Dedifferentiated amniotic fluid mesenchymal stem cell (primary cell): ENCODE data around the gene PEAK3.

ENCODE experiments used
- DNase-seq: peaks from one replicate; pipeline ENCODE4 v3.0.0-alpha.2; 2016; ENCODE audit errors: extremely low spot score

Gene PEAK3

DNA sequence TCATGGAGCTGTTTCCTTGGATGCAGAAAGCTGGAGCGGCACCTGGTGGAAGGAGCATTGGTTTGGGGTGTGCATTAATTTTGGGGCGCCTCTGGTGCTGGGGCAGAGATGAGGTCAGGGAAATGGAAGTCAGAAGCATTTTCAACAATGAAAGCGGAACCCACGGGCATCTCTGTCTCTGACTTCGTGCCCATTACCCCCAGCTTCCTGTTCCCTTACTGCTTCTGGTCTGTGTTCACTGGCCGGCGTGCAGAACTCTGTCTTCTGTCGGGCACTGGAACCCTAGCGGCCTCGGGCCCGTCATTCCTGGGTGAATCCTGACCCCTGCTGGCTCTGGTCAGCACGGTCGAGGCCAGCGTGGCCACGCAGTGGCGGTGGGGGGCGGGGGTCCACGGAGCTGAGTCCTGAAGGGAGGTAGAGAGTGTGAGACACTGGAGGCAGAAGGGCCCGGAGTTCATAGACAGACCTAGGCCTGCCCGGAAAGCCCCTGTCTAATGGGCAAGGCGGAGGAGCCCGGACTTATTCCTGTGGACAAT is 33.9 kb upstream of the PEAK3 start:
- peak; percentile 22 for DNase-seq

DNA sequence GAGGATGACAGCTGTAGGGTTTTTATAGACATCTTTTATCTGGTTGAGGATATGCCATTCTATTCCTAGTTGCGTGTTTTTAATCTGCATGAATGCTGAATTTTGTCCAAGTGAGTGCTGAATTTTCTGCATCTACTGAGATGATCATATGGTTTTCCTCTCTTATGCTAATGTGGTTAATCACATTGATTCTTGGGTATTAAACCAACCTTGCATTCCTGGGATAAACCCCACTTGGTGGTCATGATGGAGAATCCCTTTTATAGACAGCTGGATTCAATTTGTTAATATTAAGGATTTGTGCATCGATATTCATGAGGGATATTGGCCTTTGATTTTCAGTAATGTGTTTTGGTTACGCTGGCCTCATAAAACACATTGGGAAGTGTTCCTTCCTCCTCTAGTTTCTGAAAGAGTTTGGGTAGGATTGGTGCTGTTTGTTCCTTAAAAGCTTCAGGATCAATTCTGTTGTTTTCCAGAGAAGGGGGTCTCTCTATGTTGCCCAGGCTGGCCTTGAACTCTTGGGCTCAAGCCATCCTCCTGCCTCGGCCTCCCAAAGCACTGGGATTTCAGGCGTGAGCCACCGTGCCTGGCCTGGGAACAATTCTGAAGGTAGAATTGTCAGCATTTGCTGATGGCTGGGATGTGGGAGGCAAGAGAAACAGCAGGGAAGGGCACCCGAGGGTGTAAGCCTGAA is 33.3 kb upstream of the PEAK3 start:
- no peak for DNase-seq

DNA sequence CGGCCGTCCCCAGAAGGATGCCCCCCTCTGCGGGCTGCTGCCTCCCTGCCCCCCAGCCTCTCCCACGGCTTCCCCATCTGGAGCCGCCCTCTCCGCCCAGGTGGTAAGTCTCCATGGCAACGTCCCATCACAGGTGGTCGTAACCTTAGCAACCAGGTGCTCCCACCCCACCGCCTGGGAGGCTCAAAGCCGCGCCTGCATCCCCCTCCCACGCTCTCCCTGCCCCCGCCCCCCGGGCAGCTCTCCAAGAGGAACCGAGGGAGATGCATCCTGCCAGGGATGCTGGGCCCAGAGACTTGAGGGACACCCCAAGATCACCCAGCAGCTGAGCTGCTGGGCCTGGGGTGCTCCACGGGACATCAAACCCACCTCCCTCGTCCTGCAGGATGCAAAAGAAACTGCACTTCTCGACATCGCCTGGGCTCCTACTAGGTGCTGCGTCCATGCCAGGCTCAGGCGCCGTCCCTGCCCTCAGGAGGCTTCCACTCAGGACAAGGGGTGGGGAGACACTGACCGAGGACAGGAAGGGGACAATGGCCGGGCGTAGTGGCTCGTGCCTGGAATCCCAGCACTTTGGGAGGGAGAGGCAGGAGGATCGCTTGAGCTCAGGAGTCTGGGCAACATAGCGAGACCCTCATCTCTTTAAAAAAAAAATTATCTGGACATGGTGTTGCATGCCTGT is 31.0 kb upstream of the PEAK3 start:
- DNase-seq: no peak

DNA sequence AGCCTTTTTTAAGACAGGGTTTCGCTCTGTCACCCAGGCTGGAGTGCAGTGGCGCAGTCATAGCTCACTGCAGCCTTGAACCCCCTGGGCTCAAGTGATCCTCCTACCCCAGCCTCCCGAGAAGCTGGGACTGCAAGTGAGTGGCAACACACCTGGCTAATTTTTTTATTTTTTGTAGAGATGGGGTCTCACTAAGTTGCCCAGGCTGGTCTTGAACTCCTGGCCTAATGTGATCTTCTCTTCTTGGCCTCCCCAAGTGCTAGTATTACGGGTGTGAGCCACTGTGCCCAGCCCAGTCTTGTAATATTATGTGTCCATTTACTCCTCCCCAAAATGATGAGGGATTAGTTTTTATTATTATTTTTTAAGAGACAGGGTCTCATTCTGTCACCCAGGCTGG is 29.1 kb upstream of the PEAK3 start:
- DNase-seq: no peak

DNA sequence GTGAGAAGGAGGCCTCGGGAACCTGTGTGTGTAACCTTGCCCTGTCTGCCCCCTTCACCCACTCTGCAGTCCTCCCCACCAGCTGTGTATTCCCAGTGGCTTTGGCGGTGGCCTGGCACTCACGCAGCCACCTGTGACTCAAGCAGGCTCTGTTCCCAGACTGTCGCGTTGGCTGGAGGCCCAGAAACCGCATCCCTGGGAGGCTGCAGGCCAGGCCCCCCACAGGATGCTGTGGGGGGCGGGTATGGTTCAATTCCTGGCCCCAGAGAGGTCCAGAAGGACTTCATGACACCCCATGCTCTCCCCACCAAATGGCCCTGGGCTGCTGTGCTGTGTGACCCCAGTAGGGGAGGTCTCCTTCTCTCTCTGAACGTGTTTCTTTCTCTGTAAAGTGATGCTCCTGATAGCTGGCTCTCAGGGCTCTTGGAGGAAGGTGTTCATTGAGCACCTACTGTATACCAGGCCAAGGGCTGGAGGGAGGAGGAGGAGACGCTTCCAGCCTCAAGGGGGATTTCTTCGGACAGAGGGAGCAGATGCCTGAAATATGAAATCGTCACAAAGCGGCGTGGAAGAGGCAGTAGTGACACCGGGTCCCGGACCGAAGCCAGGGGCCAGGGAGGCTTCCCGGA is 27.9 kb upstream of the PEAK3 start:
- no peak for DNase-seq

DNA sequence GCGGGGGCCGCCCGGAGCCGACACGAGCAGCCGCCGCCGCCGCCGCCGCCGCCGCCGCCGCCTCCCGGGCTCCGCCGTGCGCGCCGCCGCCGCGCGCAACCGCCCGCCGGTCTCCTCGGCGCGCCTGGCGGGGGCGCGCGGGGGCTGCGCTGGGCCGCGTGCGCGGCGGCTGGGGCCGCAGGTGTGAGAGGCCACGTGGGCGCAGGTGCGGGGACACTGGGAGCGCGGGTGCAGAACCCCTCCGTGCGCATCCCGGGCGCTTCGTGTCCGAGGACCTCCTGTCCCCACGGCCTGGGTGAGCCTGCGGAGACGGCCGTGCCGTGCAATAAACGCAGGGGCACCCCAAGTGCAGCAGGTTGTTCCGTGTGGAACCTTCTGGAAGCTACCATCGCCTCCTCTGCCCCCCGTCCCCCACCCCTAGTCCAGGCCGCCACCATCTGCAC is 26.2 kb upstream of the PEAK3 start, which contains the start of gene LINGO3:
Gene LINGO3, minus strand, starts transcription at position 41 of the 443 bp plus-strand sequence. CDS start 16,378 bp downstream, outside the sequence.
- no peak for DNase-seq

DNA sequence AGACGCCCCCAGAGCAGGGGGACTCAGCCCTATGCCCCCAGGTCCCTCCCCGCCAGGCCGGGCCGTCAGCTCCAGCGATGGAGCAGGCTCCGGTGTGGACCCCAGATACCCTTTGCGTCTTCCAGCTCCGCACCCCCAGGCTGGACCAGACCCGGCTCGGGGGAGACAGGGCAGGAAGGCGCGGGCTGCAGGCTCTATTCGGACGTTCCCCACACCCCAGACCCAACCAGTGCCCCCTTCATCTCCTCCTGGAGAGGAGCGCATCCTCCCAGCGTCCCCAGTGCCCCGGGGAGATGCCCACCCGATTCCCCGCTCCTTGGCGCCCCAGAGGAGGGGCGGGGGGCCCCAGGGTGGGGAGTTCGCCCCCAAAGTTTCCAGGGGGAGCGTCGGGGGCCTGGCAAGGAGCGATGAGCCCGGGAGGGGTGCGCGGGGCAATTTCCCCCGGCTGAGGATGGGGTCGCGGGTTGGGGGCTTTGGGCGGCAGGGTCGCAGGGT is 25.6 kb upstream of the PEAK3 start:
- DNase-seq: no peak

DNA sequence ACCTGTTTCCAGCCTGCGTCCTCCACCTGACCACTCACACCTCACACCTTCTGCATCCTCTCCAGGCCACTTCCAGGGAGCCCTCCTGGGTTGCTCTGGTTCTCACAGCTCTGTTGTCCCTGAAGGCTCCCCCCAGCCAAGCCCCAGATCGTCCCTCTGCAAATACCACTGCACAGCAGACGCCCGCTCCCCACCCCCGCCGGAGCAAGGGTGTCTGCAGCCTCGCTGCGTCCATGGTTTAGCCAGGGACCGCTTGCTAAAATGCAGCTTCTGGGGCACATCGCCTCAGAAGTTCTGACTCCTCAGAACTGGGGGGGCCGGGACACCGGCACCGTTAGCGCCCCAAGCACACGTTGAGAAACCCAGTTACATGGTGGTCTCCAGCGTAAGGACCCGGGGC is 25.0 kb upstream of the PEAK3 start:
- DNase-seq: no peak

DNA sequence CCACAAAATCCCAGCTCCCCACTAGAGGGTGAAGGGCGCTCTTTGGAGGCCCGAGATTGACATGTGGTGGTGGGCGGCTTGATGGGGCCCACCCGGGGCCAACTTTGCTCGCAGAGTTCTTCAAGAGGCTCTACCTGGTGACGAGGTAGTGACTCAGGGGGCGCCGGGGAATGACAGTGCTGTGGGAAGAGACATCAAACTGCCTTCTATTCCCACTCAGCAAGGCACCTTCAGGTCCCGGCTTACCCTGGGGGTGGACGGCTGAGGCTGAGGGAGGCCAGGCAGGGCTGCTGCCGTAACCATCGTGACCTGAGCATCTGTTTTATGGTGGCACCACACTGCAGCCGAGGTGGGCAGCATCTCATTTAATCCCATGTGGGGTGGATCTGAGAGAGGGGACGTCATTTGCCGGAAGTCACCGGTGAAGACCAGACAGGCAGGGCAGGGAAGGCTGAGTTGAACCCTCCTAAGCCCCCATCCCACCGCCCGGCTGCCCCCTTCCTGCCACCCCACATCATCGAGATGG is 24.4 kb upstream of the PEAK3 start:
- no peak for DNase-seq

DNA sequence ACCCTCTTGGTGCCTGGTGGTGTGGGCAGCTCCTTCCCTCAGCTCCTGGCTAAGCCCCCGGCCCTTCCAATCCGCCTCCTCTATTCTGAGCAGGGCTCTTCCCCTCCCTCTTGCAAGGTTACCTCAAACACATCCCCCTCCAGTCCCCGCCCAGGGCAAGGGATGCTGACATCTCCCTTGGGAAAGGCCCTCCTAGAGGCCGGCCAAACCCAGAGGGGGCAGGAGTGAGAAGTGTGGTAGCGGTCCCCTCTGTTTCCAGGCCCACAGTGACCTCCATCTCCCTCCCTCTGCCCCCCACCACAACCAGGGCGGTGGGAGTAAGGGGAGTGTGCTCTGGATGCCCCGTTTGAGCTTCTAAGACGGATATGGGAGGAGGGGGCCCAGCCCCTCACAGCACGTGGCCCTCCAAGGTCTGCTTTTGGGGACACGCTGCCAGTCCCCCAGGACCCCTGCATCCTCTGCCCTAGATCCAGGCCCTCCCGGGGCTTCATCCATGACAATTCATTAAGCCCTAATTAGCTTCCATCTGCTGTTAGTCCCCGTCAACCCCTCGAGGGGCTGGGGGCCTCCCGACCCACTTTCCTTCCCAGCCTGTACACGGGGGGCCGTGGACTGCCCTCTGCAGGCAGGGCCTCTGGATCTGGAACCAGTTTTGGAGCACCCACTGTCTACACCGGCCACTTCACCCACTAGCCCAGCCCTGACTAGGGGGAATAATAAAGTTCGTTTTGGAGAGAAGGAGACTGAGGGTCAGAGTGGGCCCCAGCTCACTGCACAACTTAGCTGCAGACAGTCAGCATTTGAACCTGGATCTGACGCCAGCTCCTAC is 23.7 kb upstream of the PEAK3 start:
- DNase-seq: no peak

DNA sequence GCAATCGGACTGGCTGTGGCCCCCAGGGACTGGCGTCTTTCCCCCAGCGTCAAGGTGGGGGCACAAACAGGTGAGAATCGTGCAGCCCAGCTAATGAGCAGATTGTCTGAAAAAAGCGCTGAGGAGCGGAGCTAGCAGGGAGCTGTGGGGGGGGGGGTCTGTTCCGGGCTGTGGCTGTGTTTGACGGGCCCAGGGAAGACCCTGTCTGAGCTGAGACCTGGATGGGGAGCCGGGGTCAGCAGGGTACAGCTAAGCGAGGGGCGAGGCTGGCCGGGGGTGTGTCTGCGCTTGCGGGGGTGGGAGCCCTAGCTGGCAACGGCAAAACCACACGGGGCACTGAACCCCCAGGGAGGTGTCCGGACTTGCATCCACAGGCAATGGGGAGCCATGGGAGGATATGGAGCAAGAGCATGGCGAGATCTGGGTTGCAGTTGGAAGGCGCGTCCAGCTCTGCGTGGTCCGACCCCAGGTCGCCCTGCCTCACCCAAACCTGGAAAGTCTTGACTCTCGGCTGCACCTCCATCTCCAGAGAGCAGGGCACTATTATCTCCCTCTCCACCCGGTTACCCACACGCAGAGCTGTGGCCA is 21.3 kb upstream of the PEAK3 start:
- no peak for DNase-seq

DNA sequence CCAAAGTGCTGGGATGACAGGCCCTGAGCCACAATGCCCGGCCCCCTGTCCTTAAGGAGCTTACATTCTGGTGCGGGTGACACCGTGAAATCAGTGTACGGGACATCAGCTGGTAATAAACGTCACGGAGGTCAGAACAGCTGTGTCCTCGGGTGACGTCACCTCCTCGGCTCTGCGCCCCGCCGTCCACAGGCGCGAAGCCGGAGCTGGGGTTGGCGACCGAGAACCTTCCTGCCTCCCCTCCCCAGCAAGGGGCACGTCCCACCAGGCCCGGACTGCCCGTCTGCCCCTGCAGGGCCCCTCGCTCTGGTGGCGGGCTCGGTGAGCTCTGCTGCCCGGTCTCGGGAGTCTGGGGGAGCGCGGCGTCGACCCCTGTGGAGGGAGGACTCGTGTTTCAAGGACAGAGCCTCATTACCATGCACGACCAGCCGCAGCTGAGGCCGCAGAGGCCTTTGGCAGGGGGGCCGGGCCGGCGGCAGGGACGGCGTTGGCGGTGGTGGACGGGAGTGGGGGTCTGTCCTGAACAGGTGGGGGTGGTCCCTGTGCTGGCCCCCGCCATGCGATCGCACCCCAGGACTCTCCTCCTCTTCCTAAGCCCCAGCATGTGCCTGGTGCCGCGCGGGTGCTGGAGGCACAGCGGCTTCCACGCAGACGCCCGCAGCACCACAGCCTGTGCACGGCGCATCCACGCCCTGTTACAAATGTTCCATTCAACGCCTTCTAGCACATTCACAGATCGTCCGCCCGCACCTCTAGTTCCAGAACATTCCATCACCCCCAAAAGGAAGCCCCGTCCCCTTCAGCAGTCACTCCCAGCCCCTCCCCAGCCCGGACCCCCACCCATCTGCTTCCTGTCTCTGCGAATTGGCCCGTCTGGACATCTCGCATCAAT is 20.6 kb upstream of the PEAK3 start:
- no peak for DNase-seq

DNA sequence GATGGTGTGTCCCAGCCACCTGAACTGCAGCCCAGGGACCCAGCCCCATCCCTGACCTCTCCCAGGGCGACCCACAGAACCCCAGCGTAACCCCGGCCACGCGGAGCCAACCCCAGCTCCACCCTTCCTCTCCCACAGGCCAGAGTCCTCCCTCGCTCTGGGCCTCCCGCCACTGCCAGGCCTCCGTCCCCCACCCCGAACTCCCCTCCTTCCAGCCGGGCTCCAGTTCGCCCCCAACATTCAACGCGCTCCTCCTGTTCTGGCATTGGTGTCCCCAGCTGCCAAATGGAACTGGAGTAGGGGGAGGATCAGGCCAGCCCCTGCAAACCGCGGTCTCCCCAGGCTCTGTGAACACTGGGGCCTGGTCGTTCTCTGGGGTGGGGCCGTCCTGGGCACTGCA is 18.6 kb upstream of the PEAK3 start:
- DNase-seq: no peak

DNA sequence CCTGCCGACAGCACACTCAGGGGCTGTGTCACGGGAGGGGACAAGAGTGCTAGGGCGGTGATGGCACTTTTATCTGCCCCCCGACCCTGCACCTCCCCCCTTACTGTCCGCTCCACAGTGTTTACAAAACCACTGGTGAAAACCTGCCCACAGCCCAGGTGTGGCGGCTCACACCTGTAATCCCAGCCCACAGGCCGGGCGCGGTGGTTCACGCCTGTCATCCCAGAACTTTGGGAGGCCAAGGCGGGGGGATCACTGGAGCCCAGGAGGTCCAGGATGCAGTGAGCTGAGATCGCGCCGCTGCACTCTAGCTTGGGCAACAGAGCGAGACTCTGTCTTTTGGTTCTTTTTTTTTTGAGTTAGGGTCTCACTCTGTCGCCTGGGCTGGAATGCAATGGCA is 14.2 kb upstream of the PEAK3 start:
- no peak for DNase-seq

DNA sequence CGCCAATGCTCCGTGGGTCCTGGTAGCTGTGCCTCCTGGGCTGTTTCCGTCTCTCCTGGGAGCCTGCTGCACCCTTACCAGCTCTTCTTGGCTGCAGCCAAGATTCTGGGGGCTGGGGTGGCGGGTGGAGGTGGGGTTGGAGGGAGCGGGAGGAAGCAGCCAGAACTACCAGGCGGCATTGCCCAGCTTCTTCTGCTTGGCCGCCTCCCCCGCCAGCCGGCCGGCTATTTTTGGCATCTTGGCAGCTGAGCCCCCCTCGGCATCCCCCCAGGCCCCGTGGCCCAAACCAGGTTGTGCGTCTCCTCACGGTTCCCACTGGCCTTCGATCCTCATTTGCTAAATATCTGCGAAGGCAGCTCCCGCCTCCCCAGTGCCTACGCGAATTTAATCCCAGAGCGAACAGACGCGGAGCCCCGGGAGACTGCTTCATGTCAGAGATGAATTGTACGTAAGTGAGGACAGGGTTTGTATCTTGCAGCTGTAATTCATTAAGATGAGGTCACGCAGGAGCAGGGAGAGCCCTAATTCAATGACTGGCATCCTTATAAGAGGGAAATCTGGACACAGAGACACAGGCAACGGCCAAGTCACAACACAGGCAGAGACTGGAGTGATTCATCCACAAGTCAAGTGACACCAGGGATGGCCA is 12.8 kb upstream of the PEAK3 start:
- peak; percentile 54 for DNase-seq

DNA sequence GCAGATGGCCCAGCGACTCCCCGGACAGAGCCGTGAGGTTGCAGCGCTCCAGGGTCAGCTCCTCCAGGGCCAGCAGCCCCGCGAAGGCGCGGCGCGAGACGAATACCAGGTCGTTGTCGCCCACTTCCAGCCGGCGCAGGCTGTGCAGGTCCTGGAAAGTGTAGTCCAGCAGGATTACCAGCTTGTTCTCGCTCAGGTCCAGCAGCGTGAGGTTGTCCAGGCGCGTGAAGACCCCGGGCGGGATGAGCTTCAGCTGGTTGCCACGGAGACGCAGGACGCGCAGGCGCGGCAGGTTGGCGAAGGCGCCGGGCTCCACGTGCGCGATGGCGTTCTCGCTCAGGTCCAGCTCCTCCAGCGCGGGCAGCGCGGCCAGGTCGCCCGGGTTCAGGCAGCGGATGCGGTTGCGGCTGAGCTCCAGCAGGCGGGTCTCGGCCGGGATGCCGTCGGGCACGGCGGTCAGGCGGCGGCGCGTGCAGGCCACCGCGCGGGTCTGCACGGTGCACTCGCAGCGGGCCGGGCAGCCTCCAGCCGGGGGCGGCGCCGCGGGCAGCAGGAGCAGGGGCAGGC is 9.3 kb upstream of the PEAK3 start:
- DNase-seq: no peak

DNA sequence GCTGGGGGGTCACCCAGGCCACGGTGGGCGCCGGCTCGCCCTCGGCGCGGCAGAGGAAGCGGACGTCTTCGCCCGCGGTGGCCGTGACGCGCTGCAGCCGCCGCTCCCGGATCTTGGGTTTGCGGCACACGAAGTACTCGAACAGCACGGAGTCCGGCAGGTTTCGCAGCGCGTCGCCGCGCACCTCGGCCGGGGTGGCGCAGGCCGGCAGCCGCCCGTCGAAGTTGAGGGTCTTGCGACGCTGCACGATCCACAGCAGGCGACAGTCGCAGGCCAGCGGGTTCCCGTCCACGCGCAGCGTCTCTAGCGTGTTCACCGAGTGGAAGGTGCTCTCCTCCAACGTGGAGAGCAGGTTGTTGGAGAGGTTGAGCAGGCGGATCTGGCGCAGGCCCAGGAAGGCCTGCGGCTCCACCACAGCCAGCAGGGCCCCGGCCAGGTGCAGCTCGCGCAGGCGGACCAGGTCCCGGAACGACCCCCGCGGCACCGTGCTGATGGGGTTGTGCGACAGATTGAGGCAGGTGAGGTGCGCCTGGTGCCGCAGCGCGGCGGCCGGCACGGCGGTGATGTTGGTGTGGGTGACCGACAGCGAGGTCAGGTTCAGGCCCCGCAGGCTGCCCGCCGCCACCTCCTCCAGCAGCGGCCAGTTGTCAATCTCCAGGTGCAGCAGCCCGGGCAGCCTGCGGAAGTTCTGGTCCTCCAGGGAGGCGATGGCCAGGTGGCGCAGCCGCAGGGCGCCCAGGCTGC is 8.6 kb upstream of the PEAK3 start:
- DNase-seq: no peak

DNA sequence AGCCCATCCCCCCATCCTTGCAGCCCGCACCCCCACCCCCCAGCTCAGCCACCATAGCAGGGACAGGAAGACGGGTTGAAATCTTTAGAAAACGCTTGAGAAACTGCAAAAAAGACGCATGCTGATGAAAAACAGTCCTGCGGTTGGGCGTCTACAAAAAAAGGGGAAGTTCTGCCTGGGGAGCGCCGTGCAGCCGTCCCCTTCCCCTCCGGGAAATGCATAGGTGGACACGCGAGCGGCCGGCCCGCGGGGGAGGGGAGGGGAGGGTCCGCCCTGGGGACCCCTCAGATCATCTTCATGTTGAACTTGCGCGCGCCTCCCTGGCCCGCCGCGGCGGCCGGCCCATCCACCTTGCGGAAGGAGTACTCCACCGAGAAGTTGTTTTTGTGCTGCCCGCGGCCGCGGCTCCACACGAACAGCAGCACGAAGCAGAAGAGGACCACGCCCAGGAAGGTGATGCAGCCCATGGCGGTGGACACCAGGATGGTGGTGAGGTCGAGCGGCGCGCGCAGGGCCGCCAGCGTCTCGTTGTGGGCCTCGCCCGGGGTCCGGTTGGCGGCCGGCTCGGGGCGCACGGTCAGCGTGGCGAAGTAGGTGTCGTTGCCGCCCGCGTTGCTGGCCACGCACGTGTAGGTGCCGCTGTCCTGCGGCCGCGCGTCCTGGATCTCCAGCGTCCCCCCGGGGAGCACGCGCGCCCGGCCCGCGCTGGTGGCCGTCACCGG is 7.9 kb upstream of the PEAK3 start:
- DNase-seq: no peak
